Sigmoid colon (tissue), 7 donors: Measurements from ENCODE around the gene LYL1. TPM values are rescaled to one million over a fixed set of nuclear protein-coding genes. Genes with fewer than 3 reads are reported as not detected.

ENCODE experiments used
- DNase-seq: peaks from one replicate; pipeline ENCODE4 v3.0.0-alpha.2; 2019
- H3K27ac ChIP-seq, 4 donors: fragments of 200-600 bp; sonication (generic); one replicate each; pipeline ENCODE4 v1.5.1; 2016 to 2019; ENCODE audit warnings: mild to moderate bottlenecking in 1 of 4
- H3K27me3 ChIP-seq, 3 donors: fragments of 200-600 bp; sonication (generic); one replicate each; pipeline ENCODE4 v1.5.1; 2019; ENCODE audit warnings: mild to moderate bottlenecking in 1 of 3
- H3K36me3 ChIP-seq, 4 donors: fragments of 200-600 bp; sonication (generic); one replicate each; pipeline ENCODE4 v1.5.1; 2016 to 2019
- H3K4me1 ChIP-seq, 4 donors: fragments of 200-600 bp; sonication (generic); one replicate each; pipeline ENCODE4 v1.5.1; 2017 to 2019
- H3K4me3 ChIP-seq, 4 donors: fragments of 200-600 bp; sonication (generic); one replicate each; pipeline ENCODE4 v1.5.1; 2017 to 2019; ENCODE audit warnings: mild to moderate bottlenecking in 2 of 4, moderate library complexity in 1 of 4
- H3K9me3 ChIP-seq, 4 donors: fragments of 200-600 bp in 3 of 4; sonication (generic) in 3 of 4; one replicate each; pipeline versions ENCODE4 v1.5.1 to v1.6.1; 2013 to 2019
- CTCF ChIP-seq, 4 experiments: fragments of 450-650 bp in 3 of 4; fragments of 200-600 bp in 1 of 4; IDR thresholded peaks; one replicate each; pipeline ENCODE4 v1.5.1; 2016 to 2019; ENCODE audit warnings: antibody characterized with exemption in 4 of 4, mild to moderate bottlenecking in 3 of 4, moderate library complexity in 2 of 4
- EP300 ChIP-seq, 4 donors: sonication (generic); formaldehyde crosslinking; IDR thresholded peaks; one replicate each; pipeline ENCODE4 v1.6.1; 2017; ENCODE audit warnings: antibody characterized with exemption in 4 of 4
- POLR2A ChIP-seq, 2 donors: fragments of 450-650 bp; IDR thresholded peaks; one replicate each; pipeline ENCODE4 v1.6.1; 2016; ENCODE audit warnings: antibody characterized with exemption in 2 of 2, mild to moderate bottlenecking in 2 of 2, moderate library complexity in 2 of 2
- POLR2AphosphoS5 ChIP-seq, 4 donors: sonication (generic); formaldehyde crosslinking; IDR thresholded peaks; one replicate each; pipeline ENCODE4 v1.6.1; 2017; ENCODE audit warnings: antibody characterized with exemption in 4 of 4
- WGBS, 2 donors: extraction: QIAGEN DNeasy Blood & Tissue Kit; methylation state at CpG; one replicate each; pipeline ENCODE4 v1.1.7; 2013; 5-methylcytosine and 5-hydroxymethylcytosine counted together
- intact Hi-C: fragments of 100-400 bp; cut with DNase I; formaldehyde crosslinking; loops from one replicate; pipeline ENCODE4 v1.15.1; 2023
- polyA plus RNA-seq, 3 donors: library from polyadenylated mRNA; stranded (reverse); fragments of 200-250 nt; gene quantifications; one replicate each; pipeline ENCODE4 v1.2.3, GENCODE V29; 2013
- total RNA-seq, 4 donors: library from RNA; depleted of rRNA; stranded (reverse); fragments of >200 nt; gene quantifications; one replicate each; pipeline ENCODE4 v1.1.0, GENCODE V29; 2016
- donor health status: healthy with polysubstance abuse.
- donor health status: Bipolar disorder and iron deficiency.
- donor health status: healthy.

LYL1 gene
- total and polyA plus RNA-seq, 7 donors = 3.0 to 18.4 (median 13.8) TPM

DNA sequence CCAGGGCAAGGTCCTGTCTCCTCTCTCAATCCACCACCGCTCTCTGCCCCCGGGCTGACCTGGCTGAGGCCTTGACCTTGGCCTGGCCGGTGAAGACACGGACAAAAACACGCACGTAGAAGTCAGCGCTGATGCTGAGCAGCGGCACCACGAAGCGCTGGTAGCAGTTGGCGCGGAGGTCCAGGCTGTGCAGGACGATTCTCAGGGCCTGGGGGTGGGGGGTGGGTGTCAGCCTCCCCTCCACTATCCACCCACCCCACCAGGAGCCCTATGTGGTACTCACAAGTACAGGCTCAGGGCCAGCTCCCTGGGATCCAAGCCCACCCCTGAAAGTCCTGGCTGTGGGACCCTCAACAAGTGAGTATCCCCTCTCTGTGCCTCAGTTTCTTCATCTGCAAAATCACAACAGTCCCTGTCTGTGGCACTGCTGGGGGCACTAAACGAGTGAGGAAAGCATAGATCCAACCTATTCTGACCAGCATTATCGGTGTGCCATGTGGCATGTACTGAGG lies 7.5 kb upstream of the LYL1 start:
- TF ChIP-seq EP300 (IDR thresholded peaks at IDR 0.05) (no peak), POLR2A (IDR thresholded peaks at IDR 0.05) (no peak), CTCF (IDR thresholded peaks at IDR 0.05) (no peak), POLR2AphosphoS5 (IDR thresholded peaks at IDR 0.05) (no peak)
- no peaks in the 10 kb centered on the region for H3K9me3 ChIP-seq
- H3K4me1 ChIP-seq = peaks cover 0 to 5% (median under 1%) of the 10 kb centered on the region in 4 donors
- 94 to 95% methylated on average over 15 of the region's 15 CpGs for WGBS, 2 donors
- H3K27me3 ChIP-seq = no peaks in the 10 kb centered on the region
- intact Hi-C loops = no loop called here
- H3K27ac ChIP-seq = no peak overlapping the region
- H3K4me3 ChIP-seq = no peak overlapping the region
- DNase-seq = no peak
- peaks cover 0 to 56% (median 15%) of the 10 kb centered on the region in 4 donors for H3K36me3 ChIP-seq

- no peak overlapping the region for H3K27ac ChIP-seq
- H3K36me3 ChIP-seq = peaks cover 0 to 50% (median 12%) of the 10 kb centered on the region in 4 donors
- DNase-seq = no peak
- 95 to 97% methylated on average over 30 of the region's 30 CpGs for WGBS, 2 donors
- TF ChIP-seq POLR2A (IDR thresholded peaks at IDR 0.05) (no peak), EP300 (IDR thresholded peaks at IDR 0.05) (no peak), POLR2AphosphoS5 (IDR thresholded peaks at IDR 0.05) (no peak)
- no peaks in the 10 kb centered on the region for H3K9me3 ChIP-seq
- H3K27me3 ChIP-seq = no peaks in the 10 kb centered on the region
- peaks cover 0 to under 1% (median 0%) of the 10 kb centered on the region in 4 donors for H3K4me1 ChIP-seq
- intact Hi-C loops = loop anchor here (10.0 kb wide), 1 partner anchor 225 kb away; the partner anchor contains the start of genes DNASE2 and KLF1
- no peak overlapping the region for H3K4me3 ChIP-seq
These were observed 6.9 kb upstream of the LYL1 start for GRCh38 chr19:13109361-13110098.

GRCh38 chr19:13104848-13105711 lies 2.4 kb upstream of the LYL1 start:
- H3K4me3 ChIP-seq = peak overlapping the region in 3 of 4 donors; percentile 7 to 29 (median 17)

GRCh38 chr19:13104360-13104847 lies 1.7 kb upstream of the LYL1 start:
- intact Hi-C loops = loop anchor here (5.0 to 10.0 kb wide), 2 partner anchors 48 to 220 kb away; partner anchors contain the start of genes DNASE2, IER2, KLF1 and STX10
- H3K4me1 ChIP-seq = peaks cover 0 to 40% (median 31%) of the 10 kb centered on the region in 4 donors
- H3K4me3 ChIP-seq = peak overlapping the region in 3 of 4 donors; percentile 7 to 29 (median 17)
- H3K27me3 ChIP-seq = no peaks in the 10 kb centered on the region
- H3K36me3 ChIP-seq = peaks cover 0 to 13% (median 4%) of the 10 kb centered on the region in 4 donors
- DNase-seq = peak; percentile 86
- H3K27ac ChIP-seq = peak overlapping the region; percentile 74 to 95 (median 86)
- peak in 1 of 4 donors; percentile 47 for TF ChIP-seq EP300 (IDR thresholded peaks at IDR 0.05)
- TF ChIP-seq POLR2A (IDR thresholded peaks at IDR 0.05) = no peak
- peak; percentile 62 to 84 (median 76) for TF ChIP-seq CTCF (IDR thresholded peaks at IDR 0.05)
- peak; percentile 55 to 86 (median 70) for TF ChIP-seq POLR2AphosphoS5 (IDR thresholded peaks at IDR 0.05)
- H3K9me3 ChIP-seq = no peaks in the 10 kb centered on the region
- WGBS, 2 donors = 35 to 75% methylated on average over 33 of the region's 33 CpGs

More at GRCh38 chr19:13104848-13105711, 2.4 kb upstream of the LYL1 start:
- 63 to 79% methylated on average over 29 of the region's 29 CpGs for WGBS, 2 donors
- DNase-seq = no peak
- intact Hi-C loops = loop anchor here (5.0 to 10.0 kb wide), 2 partner anchors 47 to 220 kb away; partner anchors contain the start of genes DNASE2, IER2, KLF1 and STX10
- peak in 1 of 4 experiments; percentile 6 for TF ChIP-seq CTCF (IDR thresholded peaks at IDR 0.05)
- TF ChIP-seq POLR2AphosphoS5 (IDR thresholded peaks at IDR 0.05) = no peak
- no peak for TF ChIP-seq POLR2A (IDR thresholded peaks at IDR 0.05)
- no peak for TF ChIP-seq EP300 (IDR thresholded peaks at IDR 0.05)
- Histone ChIP-seq H3K27me3 (no peaks in the 10 kb centered on the region), H3K4me1 (peaks cover 0 to 34% (median 27%) of the 10 kb centered on the region in 4 donors), H3K36me3 (peaks cover 0 to 20% (median 7%) of the 10 kb centered on the region in 4 donors), H3K27ac (peak overlapping the region; percentile 74 to 95 (median 86)), H3K9me3 (no peaks in the 10 kb centered on the region)
